Stimulated activated CD8-positive, alpha-beta memory T cell treated with anti-CD3 and anti-CD28 coated beads, Interleukin-15, amount 100 ng/mL, for 4 hours (primary cell): ENCODE measurements around the gene ARPC1A.
"Not testable (repeated sequence)": the region's sequence is repeated elsewhere in the genome, so short reads cannot be mapped to it uniquely, and the experiment has no call there.

Experiments used
- DNase-seq, 2 donors: peaks; one replicate each; pipeline ENCODE4 v3.0.0-alpha.2; 2020; ENCODE audit warnings: low read depth in 2 of 2

ARPC1A gene

DNA sequence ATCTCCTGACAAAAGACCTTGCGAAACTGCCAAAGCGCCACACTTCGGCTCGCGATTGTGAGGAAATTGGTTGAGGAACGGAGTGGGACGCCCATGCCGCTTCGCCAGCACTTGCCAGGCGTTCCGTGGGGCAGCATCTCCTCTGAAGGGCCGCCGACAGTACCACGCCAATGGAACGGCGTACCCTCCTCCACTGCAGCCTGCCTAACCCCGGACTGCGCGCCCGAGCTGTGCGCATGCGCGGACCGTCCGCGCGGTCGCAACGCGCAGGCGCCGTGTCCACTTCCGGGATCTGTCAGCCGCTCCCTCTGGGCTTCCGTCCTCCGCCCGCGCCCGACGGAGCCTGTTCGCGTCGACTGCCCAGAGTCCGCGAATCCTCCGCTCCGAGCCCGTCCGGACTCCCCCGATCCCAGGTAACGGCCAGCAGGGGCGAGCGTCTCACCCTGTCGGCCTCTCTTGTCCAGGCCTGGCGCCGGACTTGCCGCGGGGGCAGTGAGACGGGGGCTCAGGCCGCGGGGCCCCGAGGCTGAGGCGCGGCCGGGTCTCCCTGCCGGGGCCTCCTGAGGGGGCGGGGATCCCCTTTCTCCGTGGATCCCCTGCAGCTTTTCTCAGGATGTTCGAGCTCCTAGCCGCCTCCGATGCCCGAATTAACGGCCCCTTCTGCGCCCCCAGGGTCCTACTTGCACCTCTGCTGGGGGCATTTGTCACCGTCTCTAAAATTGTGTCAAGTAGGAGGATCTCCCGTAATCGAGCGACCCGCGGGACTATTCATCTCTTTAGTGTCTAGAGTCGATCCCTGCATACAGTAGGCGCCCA is at the start of gene ARPC1A:
Gene ARPC1A (plus strand): TSS at position 307 of the 816 bp plus-strand sequence. CDS start 7,456 bp downstream, outside the sequence.
- peak; percentile 73 to 88 for DNase-seq

DNA sequence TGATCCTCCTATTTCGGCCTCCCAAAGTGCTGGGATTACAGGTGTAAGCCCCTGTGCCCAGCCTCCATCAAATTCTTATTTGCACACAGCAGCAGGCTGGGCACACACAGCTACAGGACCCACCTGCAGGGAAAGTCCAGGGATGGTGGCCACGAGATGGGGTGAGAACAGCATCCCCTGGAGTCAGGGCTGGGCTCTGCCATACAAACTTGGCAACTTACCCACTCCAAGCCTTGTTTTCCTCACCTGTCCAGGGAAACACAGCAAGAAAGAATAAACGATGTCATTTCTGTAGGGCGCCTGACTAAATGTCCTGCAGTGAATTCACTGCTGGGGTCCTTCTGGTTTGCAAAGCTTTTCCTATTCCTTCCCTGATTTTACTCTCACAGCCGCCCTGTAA is 47.5 kb upstream of the ARPC1A start:
- DNase-seq = no peak

DNA sequence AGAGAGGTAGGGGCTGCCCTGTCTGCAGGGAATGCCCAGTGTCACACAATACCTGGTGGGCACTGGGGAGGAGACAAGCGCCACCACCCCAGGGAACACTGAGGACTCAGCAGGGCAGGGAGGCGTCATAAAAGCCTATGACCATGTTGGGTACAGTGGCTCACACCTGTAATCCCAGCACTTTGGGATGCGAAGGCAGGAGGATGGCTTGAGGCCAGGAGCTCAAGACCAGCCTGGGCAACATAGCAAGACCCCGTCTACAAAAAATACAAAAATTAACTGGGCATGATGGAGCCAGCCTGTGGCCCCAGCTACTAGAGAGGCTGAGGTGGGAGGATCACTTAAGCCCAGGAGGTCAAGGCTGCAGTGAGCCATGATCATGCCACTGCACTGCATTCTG is 41.5 kb upstream of the ARPC1A start:
- not testable (repeated sequence) for DNase-seq

DNA sequence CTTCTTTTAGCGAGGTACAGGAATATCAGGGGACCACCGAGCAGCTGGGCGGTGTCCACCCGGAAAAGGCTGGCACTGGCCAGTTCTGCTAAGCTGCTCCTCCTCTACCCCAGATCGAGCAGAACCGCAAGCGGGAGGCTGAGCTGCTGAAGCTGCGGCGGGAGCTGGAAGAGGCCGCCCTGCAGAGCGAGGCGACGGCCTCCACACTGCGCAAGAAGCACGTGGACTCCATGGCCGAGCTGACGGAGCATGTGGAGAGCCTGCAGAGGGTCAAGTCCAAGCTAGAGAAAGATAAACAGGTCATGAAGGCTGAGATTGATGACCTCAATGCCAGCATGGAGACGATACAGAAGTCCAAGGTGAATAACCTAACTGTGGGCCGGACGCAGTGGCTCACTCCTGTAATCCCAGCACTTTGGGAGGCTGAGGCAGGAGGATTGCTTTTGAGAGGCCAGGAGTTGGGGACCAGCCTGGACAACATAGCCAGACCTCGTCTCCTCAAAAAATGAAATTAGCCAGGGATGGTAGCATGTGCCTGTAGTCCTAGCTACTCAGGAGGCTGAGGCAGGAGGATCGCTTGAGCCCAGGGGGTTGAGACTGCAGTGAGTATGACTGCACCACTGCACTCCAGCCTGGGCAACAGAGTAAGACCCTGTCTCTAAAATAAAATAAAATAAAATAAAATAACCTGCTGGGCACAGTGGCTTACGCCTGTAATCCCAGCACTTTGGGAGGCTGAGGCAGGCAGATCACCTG is 37.7 kb upstream of the ARPC1A start:
- no peak for DNase-seq

DNA sequence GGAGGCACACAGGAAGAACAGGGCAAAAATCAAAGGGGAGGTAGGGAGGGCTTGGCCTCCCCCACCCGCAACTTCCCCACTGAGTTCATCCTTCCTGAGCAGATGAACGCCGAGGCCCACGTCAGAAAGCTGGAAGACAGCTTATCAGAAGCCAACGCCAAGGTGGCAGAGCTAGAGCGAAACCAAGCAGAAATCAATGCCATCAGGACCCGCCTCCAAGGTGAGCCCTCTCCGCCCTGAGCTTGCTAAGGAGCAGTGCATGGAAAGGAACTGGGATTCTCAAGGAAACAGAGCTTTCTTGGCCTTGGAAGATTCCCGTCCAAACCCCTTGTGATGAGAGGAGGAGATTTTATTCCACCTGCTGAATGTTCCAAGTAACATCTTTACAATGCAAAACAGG is 36.5 kb upstream of the ARPC1A start:
- no peak for DNase-seq

DNA sequence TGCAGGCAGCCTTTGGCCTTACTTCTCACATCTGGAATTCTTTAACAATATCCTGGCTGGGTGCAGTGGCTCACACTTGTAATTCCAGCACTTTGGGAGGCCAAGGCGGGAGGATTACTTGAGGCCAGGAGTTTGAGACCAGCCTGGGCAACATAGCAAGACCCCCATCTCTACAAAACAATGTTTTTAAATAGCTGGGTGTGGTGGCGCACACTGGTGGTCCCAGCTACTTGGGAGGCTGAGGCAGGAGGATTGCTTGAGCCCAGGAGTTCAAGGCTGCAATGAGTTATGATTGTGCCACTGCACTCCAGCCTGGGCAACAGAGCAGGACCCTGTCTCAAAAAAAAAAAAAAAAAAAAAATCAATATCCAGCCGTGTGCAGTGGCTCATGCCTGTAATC is 35.5 kb upstream of the ARPC1A start:
- not testable (repeated sequence) for DNase-seq

DNA sequence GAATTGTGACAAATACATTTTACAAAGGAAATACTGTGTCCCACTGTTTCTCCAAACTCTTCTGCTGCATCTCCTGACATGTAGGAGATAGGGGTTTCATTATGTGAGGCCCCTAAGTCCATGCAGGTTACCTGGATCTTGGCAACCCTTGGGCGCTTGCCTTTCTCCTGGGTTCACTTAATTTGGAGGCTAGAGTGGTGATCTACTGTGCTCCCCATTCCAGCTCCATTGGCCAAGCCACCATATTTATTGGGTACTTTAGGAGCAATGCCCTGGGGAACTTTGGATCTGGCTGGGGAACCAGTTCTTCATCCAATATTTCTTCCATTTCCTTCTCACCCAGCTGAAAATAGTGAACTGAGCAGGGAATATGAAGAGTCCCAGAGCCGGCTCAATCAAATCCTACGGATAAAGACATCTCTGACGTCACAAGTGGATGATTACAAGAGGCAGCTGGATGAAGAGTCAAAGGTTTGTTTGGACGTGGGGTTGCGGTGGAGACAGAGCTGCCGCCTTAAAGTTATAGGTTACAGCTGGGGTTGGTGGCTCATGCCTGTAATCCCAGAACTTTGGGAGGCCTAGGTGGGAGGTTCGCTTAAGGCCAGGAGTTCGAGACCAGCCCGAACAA is 34.6 kb upstream of the ARPC1A start:
- no peak for DNase-seq

DNA sequence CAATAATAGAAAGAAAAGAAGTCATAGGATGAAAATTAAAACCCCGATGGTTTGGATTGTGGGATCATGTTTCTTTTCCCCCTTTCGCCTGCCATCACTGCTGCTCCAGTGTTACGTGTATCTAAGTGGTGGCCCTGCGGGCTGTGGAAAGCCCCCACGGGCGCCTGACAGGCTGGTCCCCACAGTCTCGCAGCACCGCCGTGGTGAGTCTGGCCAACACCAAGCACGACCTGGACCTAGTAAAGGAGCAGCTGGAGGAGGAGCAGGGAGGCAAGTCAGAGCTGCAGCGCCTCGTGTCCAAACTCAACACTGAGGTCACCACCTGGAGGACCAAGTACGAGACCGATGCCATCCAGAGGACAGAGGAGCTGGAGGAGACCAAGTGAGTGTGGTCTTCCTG is 33.6 kb upstream of the ARPC1A start:
- DNase-seq = no peak

DNA sequence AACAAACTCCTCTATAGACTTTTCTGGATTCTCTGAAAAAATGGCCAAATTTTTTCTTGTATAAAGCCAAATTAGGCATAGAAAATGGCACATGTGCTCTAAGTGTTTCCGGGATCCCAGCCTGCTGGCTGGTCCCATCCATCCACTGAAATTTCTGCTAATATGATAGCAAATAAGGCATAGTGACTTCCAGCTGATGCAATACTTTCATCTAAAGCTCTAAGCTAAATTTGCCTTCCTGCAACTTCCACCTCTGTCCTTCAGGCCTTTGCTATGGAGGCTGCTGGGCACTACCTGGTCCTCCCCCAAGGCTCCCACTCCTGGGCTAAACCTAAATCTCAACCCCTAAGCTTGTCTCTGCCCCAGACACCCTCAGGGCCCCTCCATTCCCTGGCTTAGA is 32.5 kb upstream of the ARPC1A start:
- no peak for DNase-seq

DNA sequence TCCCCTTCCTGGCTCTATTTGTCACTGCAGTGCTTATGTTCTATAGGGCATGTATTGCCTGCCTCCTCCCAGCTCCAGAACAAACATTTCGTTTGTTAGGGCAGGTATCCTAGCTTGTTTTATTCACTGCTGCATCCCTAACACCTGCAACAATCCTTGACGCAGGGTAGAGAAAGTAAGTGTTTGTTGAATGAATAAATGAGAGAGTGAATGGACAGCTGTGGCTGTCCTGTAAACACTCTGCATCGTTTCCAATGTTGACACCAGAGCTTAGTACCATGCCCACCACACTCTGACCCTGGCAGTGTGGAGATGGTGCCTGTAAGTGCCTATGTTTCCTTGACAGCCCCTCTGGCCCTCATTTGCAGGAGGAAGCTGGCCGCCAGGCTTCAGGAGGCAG is 32.0 kb upstream of the ARPC1A start:
- no peak for DNase-seq

DNA sequence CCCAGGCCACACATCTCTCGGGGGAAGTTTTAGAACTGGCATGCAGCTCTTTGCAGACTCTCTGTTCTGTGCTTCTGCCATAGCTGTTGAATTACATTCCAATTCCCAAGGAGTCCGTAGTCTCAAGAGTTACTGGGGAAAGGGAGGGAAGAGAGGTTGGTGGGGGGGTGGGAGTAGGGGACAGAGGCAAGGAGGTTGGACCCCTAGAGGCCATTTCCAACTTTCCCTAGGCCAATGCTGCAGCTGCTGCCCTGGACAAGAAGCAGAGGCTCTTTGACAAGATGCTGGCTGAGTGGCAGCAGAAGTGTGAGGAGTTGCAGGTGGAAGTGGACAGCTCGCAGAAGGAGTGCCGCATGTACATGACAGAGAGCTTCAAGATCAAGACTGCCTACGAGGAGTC is 29.2 kb upstream of the ARPC1A start:
- DNase-seq = no peak

DNA sequence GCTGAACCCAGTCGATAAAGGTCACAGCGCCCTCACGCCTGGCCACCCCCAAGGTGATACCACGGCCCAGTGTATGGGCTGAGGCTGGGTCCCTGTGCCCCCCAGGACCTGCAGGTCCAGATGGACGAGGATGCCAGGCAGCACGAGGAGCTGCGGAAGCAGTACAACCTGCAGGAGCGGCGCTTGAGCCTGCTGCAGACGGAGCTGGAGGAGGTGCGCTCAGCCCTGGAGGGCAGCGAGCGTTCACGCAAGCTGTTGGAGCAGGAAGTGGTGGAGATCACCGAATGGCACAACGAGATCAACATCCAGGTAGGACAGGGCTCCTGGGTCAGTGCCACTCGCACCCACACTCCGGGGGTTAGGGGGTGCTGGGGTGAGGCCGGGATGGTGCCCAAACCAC is 24.2 kb upstream of the ARPC1A start:
- no peak for DNase-seq

DNA sequence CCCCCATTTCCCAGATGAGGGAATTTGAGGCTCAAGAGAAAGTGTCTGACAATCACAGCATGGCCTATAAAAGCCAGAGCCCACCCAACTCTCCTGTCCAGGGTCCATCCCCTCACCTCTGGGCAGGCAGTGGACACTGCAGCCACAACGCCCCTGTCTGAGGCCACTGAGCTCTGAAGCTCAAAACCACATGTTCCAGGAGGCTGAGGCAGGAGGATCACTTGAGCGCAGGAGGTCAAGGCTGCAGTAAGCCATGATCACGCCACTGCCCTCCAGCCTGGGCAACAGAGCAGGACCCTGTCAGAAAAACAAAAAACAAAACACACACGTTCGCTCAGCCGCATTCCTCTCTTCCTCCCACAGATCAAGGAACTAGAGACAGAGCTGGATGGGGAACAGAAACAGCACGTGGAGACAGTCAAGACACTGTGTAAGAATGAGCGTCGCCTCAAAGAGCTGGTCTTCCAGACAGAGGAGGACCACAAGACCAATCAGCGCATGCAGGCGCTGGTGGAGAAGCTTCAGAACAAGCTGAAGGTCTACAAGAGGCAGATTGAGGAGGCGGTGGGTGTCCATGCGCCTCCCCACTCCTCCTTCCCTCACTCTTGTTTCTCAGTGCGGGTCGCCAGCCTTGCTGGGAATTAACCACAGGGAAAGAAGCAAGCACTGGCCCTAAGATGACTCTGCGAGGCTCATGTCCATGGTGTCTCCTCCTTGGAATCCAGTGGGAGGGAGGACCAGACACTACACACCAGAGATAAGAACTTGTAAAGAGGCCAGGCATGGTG is 20.0 kb upstream of the ARPC1A start:
- no peak for DNase-seq

DNA sequence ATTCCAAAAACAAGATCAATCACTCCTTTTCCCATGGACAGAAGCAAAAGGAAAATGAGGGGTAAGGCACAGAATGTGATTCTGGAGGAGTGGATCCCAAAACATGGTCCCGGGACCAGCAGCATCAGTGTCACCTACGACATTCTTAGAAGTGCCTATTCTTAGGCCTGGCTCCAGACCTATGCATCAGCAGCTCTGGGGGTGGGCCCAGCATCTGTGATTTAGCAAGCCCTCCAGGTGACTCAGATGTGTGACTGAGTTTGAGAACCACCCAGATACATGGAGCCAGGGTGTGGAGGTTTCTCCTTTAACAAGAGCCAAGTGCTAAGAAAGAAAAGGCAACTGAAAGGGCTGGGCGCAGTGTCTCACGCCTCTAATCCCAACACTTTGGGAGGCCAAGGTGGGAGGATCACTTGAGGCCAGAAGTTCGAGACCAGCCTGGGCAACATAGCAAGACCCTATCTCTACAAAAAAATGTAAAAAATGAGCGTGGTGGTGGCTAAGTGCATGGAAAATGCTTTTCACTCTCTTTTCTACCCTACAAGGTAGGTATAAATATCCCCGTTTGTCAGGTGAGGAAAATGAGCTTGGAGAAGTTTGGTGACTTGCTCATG is 17.1 kb upstream of the ARPC1A start:
- DNase-seq = no peak

DNA sequence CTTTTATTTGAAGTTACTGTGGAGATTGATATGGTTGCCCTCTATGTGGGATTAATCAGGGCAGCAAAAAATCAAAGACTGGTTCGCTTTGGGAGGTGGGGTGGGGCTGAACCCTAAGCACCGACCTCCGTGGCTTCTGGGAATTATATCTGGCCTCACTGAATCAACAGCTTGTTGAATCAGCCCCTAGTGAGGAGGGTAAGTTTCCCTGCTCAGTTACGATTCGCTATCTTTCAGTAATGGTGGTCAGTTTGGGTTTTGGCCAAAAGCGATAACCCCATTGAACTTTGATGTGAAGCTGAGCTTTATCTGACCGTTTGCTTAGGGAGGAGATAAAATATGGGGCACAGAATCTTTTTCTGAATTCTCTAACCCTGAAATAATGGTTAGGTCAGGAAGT is 16.6 kb upstream of the ARPC1A start:
- no peak for DNase-seq

DNA sequence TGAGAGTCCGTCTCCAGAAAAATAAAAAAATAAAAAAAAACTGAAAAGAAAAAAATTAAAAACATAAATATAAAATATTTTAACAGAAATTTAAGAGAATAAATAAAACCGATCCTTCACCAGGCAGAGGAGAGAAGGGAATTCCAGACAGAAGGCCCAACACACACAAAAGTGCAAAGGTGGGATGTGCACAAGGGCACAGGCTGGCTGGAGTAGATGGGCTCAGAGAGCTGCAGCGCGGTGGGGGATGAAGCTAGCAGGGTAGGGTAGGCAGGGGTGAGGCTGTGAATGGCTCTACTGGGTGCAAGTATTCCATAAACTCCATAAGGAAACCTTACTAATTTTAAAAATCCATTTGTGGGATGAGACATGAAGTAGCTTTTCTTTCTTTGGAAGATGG is 15.7 kb upstream of the ARPC1A start:
- no peak for DNase-seq

DNA sequence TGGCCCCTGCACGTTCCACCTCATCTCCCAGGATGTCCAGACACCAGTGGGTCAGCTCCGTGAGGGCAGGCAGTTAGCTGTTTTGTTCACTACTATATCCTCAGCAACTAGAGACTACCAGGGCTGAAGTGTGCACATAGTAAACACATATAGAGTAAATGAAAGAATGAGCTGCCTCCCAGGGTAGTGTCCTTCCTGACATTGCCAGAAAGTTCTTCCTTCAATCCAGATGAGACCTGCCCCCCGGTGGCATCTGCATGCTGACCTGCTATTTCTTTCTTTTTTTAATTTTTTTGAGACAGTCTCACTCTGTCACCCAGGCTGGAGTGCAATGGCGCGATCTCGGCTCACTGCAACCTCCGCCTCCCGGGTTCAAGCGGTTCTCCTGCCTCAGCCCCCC is 14.0 kb upstream of the ARPC1A start:
- no peak for DNase-seq

DNA sequence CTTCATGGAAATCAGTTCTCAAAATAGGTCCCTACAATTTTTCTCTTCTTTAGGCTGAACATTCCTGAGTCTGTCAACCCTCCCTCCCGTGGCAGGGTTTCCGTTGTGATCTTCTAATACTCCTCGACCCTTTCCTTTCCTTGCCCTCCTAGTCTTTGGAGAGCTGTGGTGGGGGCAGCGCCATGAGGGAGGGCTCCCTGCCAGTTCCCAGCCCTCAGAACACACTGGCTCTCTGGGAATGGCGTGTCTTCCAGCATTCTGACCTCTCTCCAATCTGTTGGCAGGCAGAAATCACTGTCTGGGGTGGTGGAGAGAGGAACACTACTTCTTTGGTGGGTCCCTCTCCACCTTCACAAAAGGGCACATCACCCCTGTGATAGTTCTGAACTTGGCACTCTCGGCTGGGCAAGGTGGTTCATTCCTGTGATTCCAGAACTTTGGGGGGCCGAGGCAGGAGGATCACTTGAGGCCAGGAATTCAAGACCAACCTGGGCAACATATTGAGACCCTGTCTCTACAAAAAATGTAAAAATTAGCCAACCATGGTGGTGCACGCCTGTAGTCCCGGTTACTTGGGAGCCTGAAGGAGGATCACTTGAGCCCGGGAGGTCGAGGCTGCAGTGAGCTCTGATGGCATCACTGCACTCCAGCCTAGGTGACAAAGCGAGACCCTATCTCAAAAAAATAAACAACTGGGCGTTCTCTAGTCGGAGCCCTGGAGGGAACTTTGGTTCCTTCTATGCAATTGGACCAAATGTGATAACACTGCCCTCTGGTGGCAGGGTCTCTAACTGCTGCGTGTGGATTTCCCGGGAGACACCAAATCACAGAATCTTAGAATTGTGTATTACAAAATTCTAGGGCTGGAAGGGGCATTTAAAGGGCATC is 13.1 kb upstream of the ARPC1A start:
- peak; percentile 26 to 47 for DNase-seq

DNA sequence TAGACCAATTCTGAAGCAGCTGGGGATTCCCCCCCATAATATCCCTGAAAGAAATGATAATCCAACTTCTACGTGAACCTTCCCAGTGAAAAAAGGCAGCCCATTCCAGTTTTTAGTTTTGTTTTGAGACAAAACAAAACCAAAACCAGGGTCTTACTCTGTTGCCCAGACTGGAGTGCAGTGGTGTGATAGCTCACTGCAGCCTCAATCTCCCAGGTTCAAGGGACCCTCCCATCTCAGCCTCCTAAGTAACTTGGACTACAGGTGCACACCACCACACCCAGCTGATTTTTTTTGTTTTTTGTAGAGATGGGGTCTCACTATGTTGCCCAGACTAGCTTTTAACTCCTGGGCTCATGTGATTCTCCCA is 12.5 kb upstream of the ARPC1A start:
- DNase-seq = no peak

DNA sequence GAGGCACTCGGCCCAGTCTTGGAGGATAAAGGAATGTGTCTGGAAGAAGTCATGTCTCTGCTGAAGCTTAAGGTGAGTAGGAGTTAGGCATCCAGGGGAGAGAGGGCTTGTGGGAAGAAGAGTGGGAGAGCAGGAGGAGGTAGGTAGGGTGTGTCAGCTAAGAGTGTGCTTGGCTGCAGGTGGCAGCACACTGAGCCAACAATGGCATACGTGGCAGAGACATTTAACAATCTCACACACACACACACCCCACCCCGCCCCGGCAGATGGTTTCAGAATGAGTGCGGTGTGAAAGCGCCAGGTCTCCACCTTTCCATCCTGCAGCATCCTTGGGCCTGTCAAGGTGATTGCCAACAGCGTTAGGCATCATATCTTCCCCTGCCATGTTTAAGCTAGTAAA is 11.2 kb upstream of the ARPC1A start:
- DNase-seq = no peak

DNA sequence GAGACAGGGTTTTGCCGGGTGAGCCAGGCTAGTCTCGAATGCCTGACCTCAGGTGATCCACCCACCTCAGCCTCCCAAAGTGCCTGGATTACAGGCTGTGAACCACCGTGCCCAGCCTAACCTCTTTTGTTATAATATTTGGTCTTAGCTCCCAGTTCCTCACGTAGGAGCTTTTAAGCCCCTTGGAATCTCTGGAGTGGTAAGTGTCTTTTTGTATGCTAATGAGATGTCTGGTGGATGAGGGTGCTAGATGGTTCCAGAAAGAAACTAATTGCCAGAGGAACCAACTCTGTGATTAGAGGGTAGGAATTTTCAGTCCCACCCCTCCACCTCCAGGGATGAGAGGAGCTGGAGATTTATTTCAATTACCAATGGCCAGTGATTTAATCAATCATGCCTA is 5.3 kb upstream of the ARPC1A start:
- DNase-seq = no peak
